Left lobe of liver (tissue), 2 donors: ENCODE measurements around the gene PEPD. TPM values are rescaled to one million over a fixed set of nuclear protein-coding genes. Genes with fewer than 3 reads are reported as not detected.

Experiments
- ATAC-seq: fragments of 200-7000 bp; cut with Tn5 transposase; one replicate; pipeline ENCODE4 v1.9.1; 2020; ENCODE audit warnings: mild to moderate bottlenecking, moderate library complexity
- DNase-seq: peaks from one replicate; pipeline ENCODE4 v3.0.0-alpha.2; 2020; ENCODE audit warnings: low spot score
- total RNA-seq: library from RNA; stranded (reverse); gene quantifications from one replicate; pipeline ENCODE4 v1.2.1, GENCODE V29; 2021
- donor health status: DM: no; HTN: no; CAD: no; lungs with moderate emphysema.
- donor health status: DM: no; HTN: yes; CAD: no.

The PEPD gene
- total RNA-seq, 1 donor from 2014 or later, result 201 TPM

DNA sequence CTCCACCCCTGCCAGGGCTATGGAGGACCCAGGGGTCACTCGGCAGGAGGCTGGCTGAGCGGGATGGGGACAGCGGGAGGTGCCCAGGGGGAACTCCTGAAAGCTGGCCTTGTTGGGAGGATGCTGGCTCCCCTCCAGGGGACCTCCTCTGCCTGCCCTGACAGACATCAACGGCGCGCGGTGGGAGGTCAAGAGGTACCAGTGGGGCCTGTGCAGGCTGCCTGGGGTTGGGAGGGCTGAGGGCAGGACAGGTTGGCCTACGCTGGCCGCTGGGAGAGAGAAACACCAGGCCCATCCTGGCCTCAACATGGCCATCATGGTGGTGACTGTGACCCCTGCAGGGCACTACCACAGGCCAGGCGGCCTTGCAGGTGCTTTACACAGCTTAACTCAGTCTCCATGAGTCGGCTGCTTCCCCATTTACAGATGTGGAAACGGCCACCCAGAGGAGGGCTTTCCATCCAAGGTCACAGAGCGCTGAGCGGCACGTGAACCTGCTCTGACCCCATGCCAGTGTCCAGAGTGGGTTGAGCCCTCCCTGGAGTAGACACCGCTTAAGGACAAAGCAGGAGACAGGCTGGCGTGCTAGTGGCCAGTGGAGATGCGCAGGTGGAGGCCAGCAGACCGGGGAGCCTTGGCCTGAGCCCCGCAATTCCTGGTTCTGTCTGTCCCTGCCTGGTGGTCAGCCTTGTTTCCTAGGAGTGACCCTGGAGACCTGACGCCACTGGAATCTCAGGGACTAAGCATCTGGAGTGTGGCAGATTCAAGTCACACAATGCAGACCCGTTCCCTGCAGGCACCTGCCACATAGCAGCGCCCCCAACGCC lies 120.5 kb downstream of the PEPD start:
- no peak for ATAC-seq
- DNase-seq, result peak; percentile 73

- ATAC-seq, result peak; percentile 57
- peak; percentile 94 for DNase-seq
Measured at GRCh38 chr19:33399745-33400681, 121.6 kb downstream of the PEPD start.

DNA sequence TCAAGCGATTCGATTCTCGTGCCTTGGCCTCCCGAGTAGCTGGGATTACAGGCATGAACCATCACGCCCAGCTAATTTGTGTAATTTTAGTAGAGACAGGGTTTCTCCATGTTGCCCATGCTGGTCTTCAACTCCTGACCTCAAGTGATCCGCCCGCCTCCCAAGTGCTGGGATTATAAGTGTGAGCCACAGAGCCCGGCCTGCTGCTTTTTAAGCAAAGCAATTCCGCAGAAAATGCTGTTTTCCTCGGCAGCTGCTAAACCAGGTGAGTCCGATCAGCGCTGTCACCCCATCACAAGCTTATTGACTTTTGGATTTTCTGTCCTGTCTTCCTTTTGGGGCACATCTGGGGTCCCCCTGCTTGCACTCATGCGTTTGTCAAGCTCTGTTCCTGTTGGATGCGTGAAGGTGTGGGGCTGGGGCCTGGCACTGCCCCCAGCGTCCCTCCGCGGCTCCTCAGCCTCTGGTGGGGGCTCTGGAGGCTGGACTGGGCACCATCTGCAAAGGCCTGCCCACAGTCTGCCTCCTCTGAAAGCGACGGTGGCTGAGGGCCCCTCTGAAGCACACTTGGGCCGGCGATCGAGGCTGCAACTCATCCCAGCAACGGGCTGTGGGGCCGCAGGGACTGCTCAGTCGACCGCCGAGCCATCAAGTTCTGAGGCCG lies 122.4 kb downstream of the PEPD start:
- peak; percentile 41 for DNase-seq

GRCh38 chr19:33398361-33399060 lies 123.1 kb downstream of the PEPD start:
- no peak for DNase-seq
- ATAC-seq, result no peak

More for the DNA sequence above, 122.4 kb downstream of the PEPD start:
- ATAC-seq, result no peak

DNA sequence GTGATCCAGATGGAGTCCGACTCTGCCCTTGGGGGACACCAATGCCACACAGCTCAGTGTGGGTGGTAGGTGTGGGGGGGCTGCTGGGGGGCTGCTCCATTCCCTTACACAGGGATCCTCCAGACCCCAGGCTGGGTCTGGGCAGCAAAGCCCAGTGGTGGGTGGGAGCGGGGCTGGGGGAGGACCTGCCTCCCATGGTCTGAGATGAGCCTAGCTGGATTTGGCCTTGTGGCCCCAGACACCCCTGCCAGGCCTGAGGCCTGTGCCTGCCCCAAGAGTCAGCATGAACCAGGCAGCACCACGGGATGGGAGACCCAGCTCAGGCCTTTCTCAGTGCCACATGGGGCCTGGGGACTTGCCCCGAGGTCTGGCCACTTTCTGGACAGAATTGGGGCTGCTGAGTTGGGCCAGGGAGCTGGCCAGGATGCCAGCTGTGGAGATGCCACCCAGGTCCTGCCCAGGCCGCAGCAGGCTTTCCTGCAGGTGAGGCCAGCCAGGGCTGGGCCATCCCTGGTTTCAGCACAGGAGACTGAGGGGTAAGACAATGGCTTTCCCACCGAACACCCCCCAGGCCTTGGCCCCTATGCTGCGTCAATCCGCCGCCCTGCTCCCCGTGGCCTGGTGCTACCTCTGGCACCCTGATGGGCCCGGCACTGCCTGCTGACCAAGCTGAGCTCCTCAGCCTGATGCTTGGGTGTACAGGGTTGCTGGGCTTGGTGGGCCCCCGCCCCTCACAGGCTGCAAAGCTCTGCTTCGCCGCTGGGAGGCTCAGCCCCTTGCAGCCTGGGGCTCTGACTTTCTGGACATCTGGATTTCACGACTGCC lies 123.8 kb downstream of the PEPD start:
- peak; percentile 47 for DNase-seq
- no peak for ATAC-seq

GRCh38 chr19:33396701-33397535 lies 124.7 kb downstream of the PEPD start:
- ATAC-seq (peak; percentile 14), DNase-seq (peak; percentile 88)

DNA sequence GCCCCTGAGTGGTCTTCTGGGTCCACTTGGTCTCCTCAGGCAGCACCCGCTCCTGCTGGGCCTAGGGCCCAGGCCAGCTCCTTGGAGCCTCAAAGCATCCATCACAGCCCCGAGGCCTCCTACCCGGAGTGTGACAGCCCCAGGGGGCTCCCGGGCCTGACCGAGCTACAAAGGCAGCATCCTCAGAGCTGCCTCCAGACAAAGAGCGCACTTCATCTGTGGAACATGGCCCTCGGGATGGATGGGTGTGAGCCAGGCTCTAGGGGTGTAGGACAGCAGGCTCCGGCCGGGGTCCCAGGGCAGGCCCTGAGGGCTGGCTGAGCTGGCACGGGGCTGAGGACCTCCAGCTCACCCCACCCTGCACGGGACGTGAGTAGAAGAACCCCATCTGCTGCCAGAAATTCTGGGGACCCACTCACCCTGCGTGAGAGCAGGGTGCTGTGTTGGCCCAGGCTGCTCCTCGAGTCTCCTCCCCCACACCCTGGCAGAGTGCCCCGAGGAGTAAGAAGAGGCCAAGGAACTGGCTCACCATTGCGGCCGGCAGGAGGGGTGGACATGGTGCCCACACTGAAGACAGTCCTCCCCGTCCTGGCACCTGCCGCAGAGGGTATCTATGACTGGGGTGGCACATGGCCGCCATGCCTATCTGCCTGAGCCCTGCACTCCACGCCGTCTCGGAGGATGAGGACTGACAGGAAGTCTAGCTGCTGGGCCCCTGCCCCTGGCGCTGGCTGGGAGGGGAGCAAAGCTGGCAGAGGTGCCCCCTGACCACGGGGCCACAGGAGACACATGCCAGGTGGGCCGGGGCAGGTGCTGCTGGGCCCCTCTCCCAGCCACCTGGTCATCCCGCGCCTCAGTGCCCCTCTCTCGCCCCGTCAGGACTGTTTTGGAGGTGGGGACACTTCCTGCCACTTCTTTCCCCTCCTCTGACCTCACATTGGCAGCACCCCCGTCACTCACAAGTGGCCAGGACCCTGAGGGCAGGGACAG lies 125.7 kb downstream of the PEPD start:
- DNase-seq, result peak; percentile 53
- ATAC-seq, result no peak

DNA sequence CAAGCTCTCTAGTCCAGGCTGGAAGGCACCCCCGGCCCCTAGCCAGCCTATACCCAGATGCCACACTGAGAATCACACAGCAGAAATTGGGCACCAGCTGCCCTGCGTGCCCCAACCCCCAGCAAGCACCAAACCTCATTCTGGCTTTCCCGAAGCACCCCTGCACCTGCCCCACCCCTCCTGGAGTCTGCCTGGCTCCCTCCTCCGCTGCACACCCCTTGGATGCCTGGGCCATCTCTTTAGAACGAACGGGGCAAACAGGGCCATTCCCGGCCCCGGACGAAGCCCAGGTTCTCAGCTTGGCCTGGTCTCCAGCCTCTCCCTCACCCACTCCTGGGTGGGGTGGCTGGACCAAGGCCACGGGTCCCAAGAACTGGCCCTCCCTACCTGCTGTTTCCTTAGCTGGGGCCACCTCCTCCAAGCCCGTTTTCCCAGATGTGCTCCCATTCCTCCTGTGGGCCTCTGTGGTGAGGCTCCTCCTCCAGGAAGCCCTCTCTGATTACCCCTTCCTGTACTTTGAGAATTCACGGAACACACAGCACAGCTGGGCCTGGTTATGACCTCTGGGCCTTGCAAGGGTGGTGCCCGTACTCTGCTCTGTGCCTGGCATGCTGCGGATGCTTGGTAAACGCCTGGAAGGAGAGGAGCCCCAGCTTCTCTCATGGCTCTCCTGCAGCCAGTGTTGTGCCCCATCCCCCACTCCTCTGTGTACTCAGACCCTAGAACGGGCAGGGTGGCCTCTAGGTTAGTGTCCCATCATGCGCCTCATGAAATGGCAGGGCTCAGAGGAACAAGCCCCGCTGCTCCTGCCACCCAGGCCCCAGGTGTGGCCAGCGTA lies 126.6 kb downstream of the PEPD start:
- ATAC-seq, result no peak

GRCh38 chr19:33394006-33394722 lies 127.4 kb downstream of the PEPD start:
- peak; percentile 45 for ATAC-seq
- peak; percentile 91 for DNase-seq

More for the DNA sequence above, 126.6 kb downstream of the PEPD start:
- DNase-seq, result peak; percentile 54

DNA sequence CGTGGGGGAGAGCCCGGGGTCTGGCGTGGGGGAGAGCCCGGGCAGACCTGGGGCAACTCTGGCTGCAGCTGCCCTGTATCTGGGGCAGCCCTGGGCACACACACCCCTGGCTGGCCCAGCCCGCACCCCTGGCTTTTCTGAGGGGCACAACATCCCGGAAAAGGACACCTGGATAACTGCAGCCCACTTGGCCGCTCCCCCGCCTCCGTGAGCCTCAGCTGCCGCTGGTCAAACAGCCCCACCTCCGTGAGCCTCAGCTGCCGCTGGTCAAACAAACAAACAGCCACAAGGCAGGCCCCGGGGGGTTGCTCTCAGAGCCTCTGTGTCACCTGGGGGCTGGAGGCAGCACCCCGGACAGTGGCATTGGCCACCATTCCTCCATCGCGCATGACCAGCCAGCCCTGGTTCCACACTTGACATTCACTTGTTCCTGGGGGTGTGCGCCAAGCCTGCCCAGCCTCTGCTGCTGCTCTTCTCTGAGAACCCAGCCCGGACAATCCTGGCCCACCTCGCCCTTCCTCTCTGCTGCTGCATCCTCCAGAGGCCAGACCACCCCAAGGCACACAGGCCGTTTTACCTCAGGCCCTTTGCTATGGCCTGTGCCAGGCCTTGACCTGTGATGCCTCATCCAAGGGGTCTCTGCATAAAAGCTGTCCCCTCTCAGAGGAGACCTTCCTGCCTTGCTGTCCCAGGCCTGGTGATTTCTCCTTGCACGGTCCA lies 128.1 kb downstream of the PEPD start:
- ATAC-seq, result peak; percentile 5
- peak; percentile 65 for DNase-seq

DNA sequence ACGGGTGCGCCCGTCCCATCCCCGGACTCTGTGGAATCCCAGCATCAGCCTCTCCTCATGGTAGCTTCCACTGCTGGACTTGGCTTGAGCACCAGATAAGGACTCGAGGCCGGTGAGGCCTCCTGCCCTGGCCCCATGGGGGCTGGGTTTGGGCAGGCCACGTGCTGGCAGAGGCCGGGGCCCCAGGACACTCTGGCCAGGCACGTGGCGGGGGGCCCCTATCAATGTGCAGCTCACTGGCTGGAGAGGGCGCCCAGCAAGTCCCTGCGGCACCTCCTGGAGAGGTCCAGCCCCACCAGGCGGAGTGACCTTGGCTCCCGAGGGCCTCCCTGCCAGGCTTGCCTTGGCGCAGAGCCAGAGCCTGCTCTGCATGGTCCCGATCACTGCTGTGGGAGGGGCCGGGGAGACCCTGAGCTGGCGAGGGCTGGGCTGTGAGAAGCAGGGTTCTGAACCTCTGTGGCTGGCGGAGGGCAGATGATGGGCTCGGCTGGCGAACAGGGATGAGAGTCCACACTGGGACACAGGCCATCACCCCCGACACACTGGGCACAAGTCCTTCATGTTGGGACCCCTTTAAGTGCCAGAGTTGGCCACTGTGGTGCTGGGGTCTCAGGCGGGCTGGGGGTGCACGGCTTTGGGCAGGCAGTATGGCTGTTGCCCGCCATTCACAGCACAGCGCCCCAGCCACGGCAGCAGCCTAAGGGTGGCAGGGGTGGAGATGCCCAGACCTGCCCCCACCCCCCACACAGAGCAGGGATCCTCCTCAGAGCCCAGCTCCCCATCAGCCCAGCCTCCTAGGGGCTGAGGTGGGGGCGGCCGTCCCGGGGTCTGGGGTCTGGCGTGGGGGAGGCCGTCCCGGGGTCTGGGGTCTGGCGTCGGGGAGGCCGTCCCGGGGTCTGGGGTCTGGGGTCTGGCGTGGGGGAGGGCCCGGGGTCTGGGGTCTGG lies 129.0 kb downstream of the PEPD start:
- DNase-seq (peak; percentile 93), ATAC-seq (peak; percentile 31)

- DNase-seq (peak; percentile 86), ATAC-seq (peak; percentile 21)
Measured at GRCh38 chr19:33391631-33392249, 129.9 kb downstream of the PEPD start.

GRCh38 chr19:33390908-33391630 lies 130.5 kb downstream of the PEPD start:
- peak; percentile 54 for DNase-seq

More at GRCh38 chr19:33390908-33391630, 130.5 kb downstream of the PEPD start:
- no peak for ATAC-seq
